Measurements from ENCODE around the gene TENM3.

The TENM3 gene

DNA sequence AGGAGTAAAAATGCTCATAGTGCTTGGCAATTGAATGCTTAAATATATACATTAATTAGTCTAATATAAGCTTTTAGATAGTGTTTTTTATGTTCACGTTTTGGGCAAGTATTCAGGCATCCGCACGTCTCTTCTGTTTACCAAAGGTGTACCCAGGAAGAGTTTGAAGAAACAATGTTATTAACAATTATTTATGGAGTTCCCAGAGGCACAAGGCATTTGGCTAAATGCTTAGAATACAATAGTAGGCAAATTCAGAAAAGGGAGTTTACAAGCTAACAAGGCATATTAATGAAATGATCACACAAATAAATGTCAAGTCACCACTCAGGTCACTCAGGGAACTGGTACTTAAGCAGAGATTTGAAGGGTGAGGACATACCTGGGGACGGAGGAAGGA lies 294.8 kb downstream of the TENM3 start (continued):
- TF ChIP-seq, protein P1, sequence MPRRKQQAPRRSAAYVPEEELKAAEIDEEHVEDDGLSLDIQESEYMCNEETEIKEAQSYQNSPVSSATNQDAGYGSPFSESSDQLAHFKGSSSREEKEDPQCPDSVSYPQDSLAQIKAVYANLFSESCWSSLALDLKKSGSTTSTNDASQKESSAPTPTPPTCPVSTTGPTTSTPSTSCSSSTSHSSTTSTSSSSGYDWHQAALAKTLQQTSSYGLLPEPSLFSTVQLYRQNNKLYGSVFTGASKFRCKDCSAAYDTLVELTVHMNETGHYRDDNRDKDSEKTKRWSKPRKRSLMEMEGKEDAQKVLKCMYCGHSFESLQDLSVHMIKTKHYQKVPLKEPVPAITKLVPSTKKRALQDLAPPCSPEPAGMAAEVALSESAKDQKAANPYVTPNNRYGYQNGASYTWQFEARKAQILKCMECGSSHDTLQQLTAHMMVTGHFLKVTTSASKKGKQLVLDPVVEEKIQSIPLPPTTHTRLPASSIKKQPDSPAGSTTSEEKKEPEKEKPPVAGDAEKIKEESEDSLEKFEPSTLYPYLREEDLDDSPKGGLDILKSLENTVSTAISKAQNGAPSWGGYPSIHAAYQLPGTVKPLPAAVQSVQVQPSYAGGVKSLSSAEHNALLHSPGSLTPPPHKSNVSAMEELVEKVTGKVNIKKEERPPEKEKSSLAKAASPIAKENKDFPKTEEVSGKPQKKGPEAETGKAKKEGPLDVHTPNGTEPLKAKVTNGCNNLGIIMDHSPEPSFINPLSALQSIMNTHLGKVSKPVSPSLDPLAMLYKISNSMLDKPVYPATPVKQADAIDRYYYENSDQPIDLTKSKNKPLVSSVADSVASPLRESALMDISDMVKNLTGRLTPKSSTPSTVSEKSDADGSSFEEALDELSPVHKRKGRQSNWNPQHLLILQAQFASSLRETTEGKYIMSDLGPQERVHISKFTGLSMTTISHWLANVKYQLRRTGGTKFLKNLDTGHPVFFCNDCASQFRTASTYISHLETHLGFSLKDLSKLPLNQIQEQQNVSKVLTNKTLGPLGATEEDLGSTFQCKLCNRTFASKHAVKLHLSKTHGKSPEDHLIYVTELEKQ (tag by site-specific recombination; IDR thresholded peaks at IDR 0.05; ENCODE audit: borderline replicate concordance) = no peak
- TF ChIP-seq ZNF621 (tag by site-specific recombination; IDR thresholded peaks at IDR 0.05) (no peak), ZNF76 (tag by site-specific recombination; IDR thresholded peaks at IDR 0.05; ENCODE audit: borderline replicate concordance, low read depth) (no peak), ZNF707 (tag by site-specific recombination; IDR thresholded peaks at IDR 0.05) (no peak), ZFP69B (tag by site-specific recombination; IDR thresholded peaks at IDR 0.05) (no peak)

DNA sequence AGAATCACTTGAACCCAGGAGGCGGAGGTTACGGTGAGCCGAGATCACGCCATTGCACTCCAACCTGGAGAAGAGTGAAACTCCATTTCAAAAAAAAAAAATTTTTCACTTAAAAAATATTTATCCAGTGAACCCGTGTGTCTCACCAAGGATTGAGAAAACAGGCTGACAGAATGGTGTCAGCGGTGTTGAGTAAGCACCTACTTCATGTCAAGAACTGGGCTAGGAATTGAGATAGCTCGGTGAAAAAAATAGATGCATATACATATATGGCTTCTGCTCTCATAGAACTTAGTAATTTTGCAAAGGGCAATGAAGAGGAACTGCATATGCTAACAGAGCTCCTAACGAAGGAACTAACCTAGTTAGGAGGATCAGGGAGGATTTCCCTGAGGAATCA lies 297.3 kb downstream of the TENM3 start:
- H3K27ac ChIP-seq (ENCODE audit: extremely low read depth, low read depth, low read length) = no peak overlapping the region
- TF ChIP-seq, protein P2, sequence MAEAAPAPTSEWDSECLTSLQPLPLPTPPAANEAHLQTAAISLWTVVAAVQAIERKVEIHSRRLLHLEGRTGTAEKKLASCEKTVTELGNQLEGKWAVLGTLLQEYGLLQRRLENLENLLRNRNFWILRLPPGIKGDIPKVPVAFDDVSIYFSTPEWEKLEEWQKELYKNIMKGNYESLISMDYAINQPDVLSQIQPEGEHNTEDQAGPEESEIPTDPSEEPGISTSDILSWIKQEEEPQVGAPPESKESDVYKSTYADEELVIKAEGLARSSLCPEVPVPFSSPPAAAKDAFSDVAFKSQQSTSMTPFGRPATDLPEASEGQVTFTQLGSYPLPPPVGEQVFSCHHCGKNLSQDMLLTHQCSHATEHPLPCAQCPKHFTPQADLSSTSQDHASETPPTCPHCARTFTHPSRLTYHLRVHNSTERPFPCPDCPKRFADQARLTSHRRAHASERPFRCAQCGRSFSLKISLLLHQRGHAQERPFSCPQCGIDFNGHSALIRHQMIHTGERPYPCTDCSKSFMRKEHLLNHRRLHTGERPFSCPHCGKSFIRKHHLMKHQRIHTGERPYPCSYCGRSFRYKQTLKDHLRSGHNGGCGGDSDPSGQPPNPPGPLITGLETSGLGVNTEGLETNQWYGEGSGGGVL (tag by site-specific recombination; IDR thresholded peaks at IDR 0.05) = no peak
- TF ChIP-seq, protein P3, sequence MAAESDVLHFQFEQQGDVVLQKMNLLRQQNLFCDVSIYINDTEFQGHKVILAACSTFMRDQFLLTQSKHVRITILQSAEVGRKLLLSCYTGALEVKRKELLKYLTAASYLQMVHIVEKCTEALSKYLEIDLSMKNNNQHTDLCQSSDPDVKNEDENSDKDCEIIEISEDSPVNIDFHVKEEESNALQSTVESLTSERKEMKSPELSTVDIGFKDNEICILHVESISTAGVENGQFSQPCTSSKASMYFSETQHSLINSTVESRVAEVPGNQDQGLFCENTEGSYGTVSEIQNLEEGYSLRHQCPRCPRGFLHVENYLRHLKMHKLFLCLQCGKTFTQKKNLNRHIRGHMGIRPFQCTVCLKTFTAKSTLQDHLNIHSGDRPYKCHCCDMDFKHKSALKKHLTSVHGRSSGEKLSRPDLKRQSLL (tag by site-specific recombination; IDR thresholded peaks at IDR 0.05) = no peak
- TF ChIP-seq ZFHX2 (tag by site-specific recombination; conservative IDR thresholded peaks at IDR 0.05) = no peak
- no peak for TF ChIP-seq ZNF629 (tag by site-specific recombination; IDR thresholded peaks at IDR 0.05)
- no peak for TF ChIP-seq ZNF623 (tag by site-specific recombination; IDR thresholded peaks at IDR 0.05)
- TF ChIP-seq ZNF324 (tag by site-specific recombination; IDR thresholded peaks at IDR 0.05) = no peak
- no peak for TF ChIP-seq ZNF302 (tag by site-specific recombination; IDR thresholded peaks at IDR 0.05; ENCODE audit: low read depth)
- no peak for TF ChIP-seq ZNF837 (tag by site-specific recombination; IDR thresholded peaks at IDR 0.05)
- no peak for TF ChIP-seq ZNF391 (tag by site-specific recombination; IDR thresholded peaks at IDR 0.05; ENCODE audit: borderline replicate concordance, low read depth)
- TF ChIP-seq ZNF10 (tag by site-specific recombination; IDR thresholded peaks at IDR 0.05) = no peak
- no peak for TF ChIP-seq ZFP3 (tag by site-specific recombination; IDR thresholded peaks at IDR 0.05; ENCODE audit: low read depth)
- TF ChIP-seq SP2 (tag by site-specific recombination; IDR thresholded peaks at IDR 0.05) = no peak
- TF ChIP-seq KLF10 (tag by site-specific recombination; IDR thresholded peaks at IDR 0.05) = no peak
- H3K36me3 ChIP-seq (ENCODE audit: control insufficient read depth in 2 of 2, insufficient read depth in 1 of 2, low read length in 2 of 2) = no peaks in the 10 kb centered on the region
- CTCF ChIA-PET = no interaction called here
- POLR2A ChIA-PET = no interaction called here
- H3K4me3 ChIP-seq (ENCODE audit: low read depth, low read length) = no peak overlapping the region
- peaks cover 7% of the 10 kb centered on the region; the same call in 1 of the 2 replicates for H3K4me1 ChIP-seq (ENCODE audit: control insufficient read depth, insufficient read depth, low read length)
- H3K9me3 ChIP-seq (ENCODE audit: control insufficient read depth, insufficient read depth, low read depth, low read length) = no peaks in the 10 kb centered on the region

DNA sequence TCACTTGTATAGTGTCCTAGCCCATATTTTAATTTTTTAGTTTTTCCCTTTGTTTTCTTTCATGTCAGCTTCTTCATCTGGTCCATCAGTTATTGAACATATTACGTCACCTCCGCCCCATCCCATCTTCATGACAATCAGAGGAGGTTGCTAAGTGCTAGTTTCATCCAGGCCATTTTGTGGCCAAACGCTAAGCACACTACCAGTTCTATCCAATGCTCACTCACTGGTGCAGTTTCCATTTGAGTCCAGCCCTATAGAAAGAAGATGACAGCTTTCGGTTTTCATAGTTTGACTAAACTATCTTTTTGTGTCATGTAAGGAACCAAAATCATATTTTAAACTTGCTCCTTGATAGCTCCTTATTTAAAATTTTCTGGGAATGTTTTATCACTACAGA lies 304.2 kb downstream of the TENM3 start:
- ChIA-PET POLR2A (no interaction called here), CTCF (interaction anchor here (0.5 to 0.7 kb wide), 2 partner anchors 1341 to 1402 kb away, joined by 3 read pairs; no protein-coding TSS in a partner anchor)
- H3K27ac ChIP-seq (ENCODE audit: extremely low read depth, low read depth, low read length) = no peak overlapping the region
- H3K4me1 ChIP-seq (ENCODE audit: control insufficient read depth, insufficient read depth, low read length) = no peaks in the 10 kb centered on the region
- H3K9me3 ChIP-seq (ENCODE audit: control insufficient read depth, insufficient read depth, low read depth, low read length) = no peaks in the 10 kb centered on the region
- TF ChIP-seq, protein P4, sequence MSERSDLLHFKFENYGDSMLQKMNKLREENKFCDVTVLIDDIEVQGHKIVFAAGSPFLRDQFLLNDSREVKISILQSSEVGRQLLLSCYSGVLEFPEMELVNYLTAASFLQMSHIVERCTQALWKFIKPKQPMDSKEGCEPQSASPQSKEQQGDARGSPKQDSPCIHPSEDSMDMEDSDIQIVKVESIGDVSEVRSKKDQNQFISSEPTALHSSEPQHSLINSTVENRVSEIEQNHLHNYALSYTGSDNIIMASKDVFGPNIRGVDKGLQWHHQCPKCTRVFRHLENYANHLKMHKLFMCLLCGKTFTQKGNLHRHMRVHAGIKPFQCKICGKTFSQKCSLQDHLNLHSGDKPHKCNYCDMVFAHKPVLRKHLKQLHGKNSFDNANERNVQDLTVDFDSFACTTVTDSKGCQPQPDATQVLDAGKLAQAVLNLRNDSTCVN (tag by site-specific recombination; optimal IDR thresholded peaks at IDR 0.05) = no peak
- TF ChIP-seq TCF7L2 (IDR thresholded peaks at IDR 0.05; ENCODE audit: borderline replicate concordance, low read depth, low read length) = no peak
- no peak overlapping the region for H3K4me3 ChIP-seq (ENCODE audit: low read depth, low read length)
- H3K36me3 ChIP-seq (ENCODE audit: control insufficient read depth in 2 of 2, insufficient read depth in 1 of 2, low read length in 2 of 2) = no peaks in the 10 kb centered on the region
